Neutrophil (primary cell): ENCODE results near the gene SEH1L.
"Not testable (repeated sequence)": the region's sequence is repeated elsewhere in the genome, so short reads cannot be mapped to it uniquely, and the experiment has no call there.

ENCODE experiments used
- H3K27ac ChIP-seq: fragments of 200-600 bp; sonication (generic); 2 replicates; pipeline ENCODE4 v1.5.1; 2016; ENCODE audit warnings: mild to moderate bottlenecking, moderate library complexity
- H3K27me3 ChIP-seq: fragments of 200-600 bp; sonication (generic); 2 replicates; pipeline ENCODE4 v1.6.0; 2016; ENCODE audit warnings: mild to moderate bottlenecking
- H3K36me3 ChIP-seq: fragments of 200-600 bp; sonication (generic); 2 replicates; pipeline ENCODE4 v1.5.1; 2017
- H3K4me1 ChIP-seq, 2 experiments: fragments of 200-600 bp in 1 of 2; sonication (generic) in 1 of 2; 1 replicate in 1 of 2; 2 replicates in 1 of 2; pipeline versions ENCODE4 v1.5.1 to v1.6.1; 2013 to 2016; ENCODE audit warnings: low read depth in 1 of 2, low read length in 1 of 2, mild to moderate bottlenecking in 1 of 2, moderate library complexity in 1 of 2; ENCODE audit not compliant: control insufficient read depth in 1 of 2, insufficient read depth in 1 of 2
- H3K4me3 ChIP-seq, 2 experiments: fragments of 200-600 bp in 1 of 2; sonication (generic) in 1 of 2; 1 replicate in 1 of 2; 2 replicates in 1 of 2; pipeline ENCODE4 v1.5.1; 2013 to 2016; ENCODE audit warnings: low read depth in 1 of 2, low read length in 1 of 2, mild to moderate bottlenecking in 1 of 2, moderate library complexity in 1 of 2
- H3K9me3 ChIP-seq: fragments of 200-600 bp; sonication (generic); 2 replicates; pipeline ENCODE4 v1.5.1; 2016
- CTCF ChIP-seq: fragments of 200-600 bp; sonication (generic); IDR thresholded peaks from 2 replicates; pipeline ENCODE4 v1.5.1; 2016; ENCODE audit warnings: antibody characterized with exemption

SEH1L gene

GRCh38 chr18:12947285-12948049 is at the start of gene SEH1L:
Gene SEH1L (plus strand): TSS chr18:12948011. CDS start chr18:12948122, 111 bp downstream.
- H3K4me1 ChIP-seq, result peaks cover 25% of the 10 kb centered on the region in 2 experiments
- TF ChIP-seq CTCF, result peak; percentile 23
- H3K27me3 ChIP-seq, result no peaks in the 10 kb centered on the region
- no peaks in the 10 kb centered on the region for H3K9me3 ChIP-seq
- peak within 1 kb of the TSS; percentile 89 for H3K27ac ChIP-seq
- no peaks in the 10 kb centered on the region for H3K36me3 ChIP-seq
- H3K4me3 ChIP-seq, result peak within 1 kb of the TSS; percentile 92

- H3K4me1 ChIP-seq, result peaks cover 7 to 11% of the 10 kb centered on the region in 2 experiments
- H3K27me3 ChIP-seq, H3K36me3 ChIP-seq, H3K4me3 ChIP-seq, H3K9me3 ChIP-seq, H3K27ac ChIP-seq: not testable (repeated sequence)
Observed at GRCh38 chr18:12901208-12901607, 46.6 kb upstream of the SEH1L start.

- TF ChIP-seq CTCF, result no peak
- Histone ChIP-seq H3K4me3 (peak overlapping the region in 1 of 2 experiments; percentile 40), H3K9me3 (no peaks in the 10 kb centered on the region), H3K27ac (no peak overlapping the region), H3K27me3 (peaks cover 25% of the 10 kb centered on the region), H3K36me3 (no peaks in the 10 kb centered on the region), H3K4me1 (peaks cover 7% of the 10 kb centered on the region in 2 experiments)
Observed at GRCh38 chr18:12904012-12904516, 43.7 kb upstream of the SEH1L start.

- no peak overlapping the region for H3K27ac ChIP-seq
- H3K36me3 ChIP-seq, result no peaks in the 10 kb centered on the region
- peaks cover 12 to 13% of the 10 kb centered on the region in 2 experiments for H3K4me1 ChIP-seq
- no peak overlapping the region for H3K4me3 ChIP-seq
- TF ChIP-seq CTCF, result no peak
- H3K9me3 ChIP-seq, result no peaks in the 10 kb centered on the region
- peaks cover 42% of the 10 kb centered on the region for H3K27me3 ChIP-seq
Observed at GRCh38 chr18:12906119-12906518, 41.7 kb upstream of the SEH1L start.

GRCh38 chr18:12906773-12907172 is 41.0 kb upstream of the SEH1L start:
- Histone ChIP-seq H3K4me1 (peaks cover 18 to 20% of the 10 kb centered on the region in 2 experiments), H3K36me3 (no peaks in the 10 kb centered on the region), H3K27ac (no peak overlapping the region), H3K4me3 (no peak overlapping the region), H3K9me3 (no peaks in the 10 kb centered on the region), H3K27me3 (peaks cover 49% of the 10 kb centered on the region)
- no peak for TF ChIP-seq CTCF

GRCh38 chr18:12907258-12907925 is 40.4 kb upstream of the SEH1L start:
- Histone ChIP-seq H3K27ac (no peak overlapping the region), H3K4me1 (peaks cover 22 to 23% of the 10 kb centered on the region in 2 experiments), H3K27me3 (peaks cover 55% of the 10 kb centered on the region), H3K4me3 (no peak overlapping the region), H3K36me3 (no peaks in the 10 kb centered on the region), H3K9me3 (no peaks in the 10 kb centered on the region)
- TF ChIP-seq CTCF, result no peak
